ENCODE data around the gene DIAPH2. TPM values are rescaled to one million over a fixed set of nuclear protein-coding genes. Genes with fewer than 3 reads are reported as not detected.

The DIAPH2 gene
- total RNA-seq, 1 donor from 2014 or later = 32.9 TPM

- Histone ChIP-seq H3K9me3 (no peaks in the 10 kb centered on the region), H3K27ac (no peak overlapping the region), H3K36me3 (no peaks in the 10 kb centered on the region), H3K4me3 (no peak overlapping the region), H3K27me3 (no peaks in the 10 kb centered on the region), H3K4me1 (no peaks in the 10 kb centered on the region)
- DNase-seq (no peak), ATAC-seq (no peak)
- intact Hi-C loops (cut with DNase I) = no loop called here
- TF ChIP-seq, protein P1, sequence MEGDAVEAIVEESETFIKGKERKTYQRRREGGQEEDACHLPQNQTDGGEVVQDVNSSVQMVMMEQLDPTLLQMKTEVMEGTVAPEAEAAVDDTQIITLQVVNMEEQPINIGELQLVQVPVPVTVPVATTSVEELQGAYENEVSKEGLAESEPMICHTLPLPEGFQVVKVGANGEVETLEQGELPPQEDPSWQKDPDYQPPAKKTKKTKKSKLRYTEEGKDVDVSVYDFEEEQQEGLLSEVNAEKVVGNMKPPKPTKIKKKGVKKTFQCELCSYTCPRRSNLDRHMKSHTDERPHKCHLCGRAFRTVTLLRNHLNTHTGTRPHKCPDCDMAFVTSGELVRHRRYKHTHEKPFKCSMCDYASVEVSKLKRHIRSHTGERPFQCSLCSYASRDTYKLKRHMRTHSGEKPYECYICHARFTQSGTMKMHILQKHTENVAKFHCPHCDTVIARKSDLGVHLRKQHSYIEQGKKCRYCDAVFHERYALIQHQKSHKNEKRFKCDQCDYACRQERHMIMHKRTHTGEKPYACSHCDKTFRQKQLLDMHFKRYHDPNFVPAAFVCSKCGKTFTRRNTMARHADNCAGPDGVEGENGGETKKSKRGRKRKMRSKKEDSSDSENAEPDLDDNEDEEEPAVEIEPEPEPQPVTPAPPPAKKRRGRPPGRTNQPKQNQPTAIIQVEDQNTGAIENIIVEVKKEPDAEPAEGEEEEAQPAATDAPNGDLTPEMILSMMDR (IDR thresholded peaks at IDR 0.05) = no peak
Observed at GRCh38 chrX:97479106-97479890, 794.7 kb downstream of the DIAPH2 start.

DNA sequence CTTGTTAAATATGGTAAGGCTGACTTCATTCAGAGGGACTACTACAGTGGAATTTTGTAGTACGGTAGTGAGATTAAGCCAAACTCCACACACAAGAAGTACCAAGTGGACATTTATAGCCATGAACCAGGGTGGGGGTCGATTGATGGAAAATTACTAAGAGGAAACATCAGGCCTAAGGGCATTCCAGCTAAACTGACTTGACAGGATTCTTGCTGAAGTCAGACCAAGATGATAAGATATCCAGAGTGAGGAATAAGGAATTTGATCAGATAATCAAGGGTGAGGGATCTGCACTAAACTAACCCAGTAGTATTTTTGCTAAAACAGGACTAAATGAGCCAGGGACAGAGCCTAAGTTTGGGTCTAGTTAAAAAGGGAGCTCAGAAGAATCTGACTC, 796.6 kb downstream of the DIAPH2 start:
- Histone ChIP-seq H3K4me3 (no peak overlapping the region), H3K9me3 (no peaks in the 10 kb centered on the region), H3K27ac (no peak overlapping the region), H3K27me3 (no peaks in the 10 kb centered on the region), H3K36me3 (no peaks in the 10 kb centered on the region), H3K4me1 (no peaks in the 10 kb centered on the region)
- intact Hi-C loops (cut with DNase I) = no loop called here
- TF ChIP-seq, protein P1 (IDR thresholded peaks at IDR 0.05) = no peak
- ATAC-seq = no peak
- no peak for DNase-seq

DNA sequence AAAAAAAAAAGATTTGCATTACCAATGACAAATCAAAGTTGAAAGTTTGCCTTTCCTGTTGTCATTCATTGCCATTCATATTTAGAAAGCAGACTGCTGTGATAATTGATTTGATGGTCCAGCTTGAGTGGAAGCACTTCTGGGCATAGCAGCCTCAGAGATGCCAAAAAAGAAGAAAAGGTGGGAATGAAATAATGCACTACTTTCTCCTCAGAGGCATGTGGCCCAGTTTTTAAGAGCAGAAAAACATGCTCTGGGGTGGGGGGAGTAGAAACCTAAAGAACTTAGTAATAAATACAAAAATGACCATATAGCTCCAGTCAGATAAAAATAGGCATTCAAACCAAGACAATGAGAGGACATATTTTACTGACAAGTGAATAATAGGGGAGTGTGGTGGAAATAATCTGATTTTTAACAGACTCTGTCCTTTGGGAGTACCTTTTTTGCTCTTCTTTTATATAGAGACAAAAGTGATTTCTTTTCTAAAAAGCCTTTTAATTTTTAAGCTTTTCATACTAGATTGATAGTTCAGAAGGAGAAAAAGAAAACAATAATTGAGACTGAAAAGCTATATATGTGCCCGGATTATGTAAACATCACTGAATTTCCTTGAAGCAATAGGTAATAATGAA, 798.1 kb downstream of the DIAPH2 start:
- H3K4me3 ChIP-seq = no peak overlapping the region
- ATAC-seq = no peak
- no peak for DNase-seq
- intact Hi-C loops (cut with DNase I) = no loop called here
- H3K27ac ChIP-seq = no peak overlapping the region
- TF ChIP-seq, protein P1 (IDR thresholded peaks at IDR 0.05) = no peak
- H3K36me3 ChIP-seq = no peaks in the 10 kb centered on the region
- H3K9me3 ChIP-seq = no peaks in the 10 kb centered on the region
- H3K4me1 ChIP-seq = no peaks in the 10 kb centered on the region
- no peaks in the 10 kb centered on the region for H3K27me3 ChIP-seq

DNA sequence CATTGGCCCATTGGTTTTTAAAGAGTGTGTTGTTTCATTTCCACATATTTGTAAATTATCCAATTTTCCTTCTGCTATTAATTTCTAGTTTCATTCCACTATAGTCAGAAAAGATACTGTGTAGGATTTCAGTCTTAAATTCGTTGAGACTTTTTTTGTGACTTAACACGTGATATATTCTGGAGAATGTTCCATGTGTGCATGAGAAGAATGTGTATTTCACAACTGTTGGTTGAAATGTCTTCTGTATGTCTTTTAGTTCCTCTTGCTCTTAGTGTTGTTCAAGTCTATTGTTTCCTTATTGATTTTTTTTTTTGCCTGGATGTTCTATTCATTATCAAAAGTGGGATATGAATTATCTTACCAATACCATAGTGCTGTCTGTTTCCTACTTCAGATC, 806.0 kb downstream of the DIAPH2 start:
- no peaks in the 10 kb centered on the region for H3K36me3 ChIP-seq

GRCh38 chrX:97494756-97495372, 810.2 kb downstream of the DIAPH2 start:
- H3K9me3 ChIP-seq = no peaks in the 10 kb centered on the region
- TF ChIP-seq, protein P1 (IDR thresholded peaks at IDR 0.05) = no peak
- H3K4me3 ChIP-seq = no peak overlapping the region
- ATAC-seq = no peak
- intact Hi-C loops (cut with DNase I) = no loop called here
- no peak overlapping the region for H3K27ac ChIP-seq
- no peaks in the 10 kb centered on the region for H3K36me3 ChIP-seq
- H3K27me3 ChIP-seq = no peaks in the 10 kb centered on the region
- no peaks in the 10 kb centered on the region for H3K4me1 ChIP-seq
- DNase-seq = no peak

More for the DNA sequence above, 806.0 kb downstream of the DIAPH2 start:
- no peaks in the 10 kb centered on the region for H3K4me1 ChIP-seq
- H3K4me3 ChIP-seq = no peak overlapping the region
- TF ChIP-seq, protein P1 (IDR thresholded peaks at IDR 0.05) = no peak
- DNase-seq (no peak), ATAC-seq (no peak)
- H3K27me3 ChIP-seq = no peaks in the 10 kb centered on the region
- H3K9me3 ChIP-seq = no peaks in the 10 kb centered on the region
- intact Hi-C loops (cut with DNase I) = no loop called here
- H3K27ac ChIP-seq = no peak overlapping the region
